NCI-H345 (cell line): Measurements from ENCODE around the gene ATN1.
"Not testable (repeated sequence)": the region's sequence is repeated elsewhere in the genome, so short reads cannot be mapped to it uniquely, and the experiment has no call there.

Source experiments
- DNase-seq: peaks from one replicate; lab custom pipeline; 2025; lab: John Stamatoyannopoulos, UW

ATN1 gene

DNA sequence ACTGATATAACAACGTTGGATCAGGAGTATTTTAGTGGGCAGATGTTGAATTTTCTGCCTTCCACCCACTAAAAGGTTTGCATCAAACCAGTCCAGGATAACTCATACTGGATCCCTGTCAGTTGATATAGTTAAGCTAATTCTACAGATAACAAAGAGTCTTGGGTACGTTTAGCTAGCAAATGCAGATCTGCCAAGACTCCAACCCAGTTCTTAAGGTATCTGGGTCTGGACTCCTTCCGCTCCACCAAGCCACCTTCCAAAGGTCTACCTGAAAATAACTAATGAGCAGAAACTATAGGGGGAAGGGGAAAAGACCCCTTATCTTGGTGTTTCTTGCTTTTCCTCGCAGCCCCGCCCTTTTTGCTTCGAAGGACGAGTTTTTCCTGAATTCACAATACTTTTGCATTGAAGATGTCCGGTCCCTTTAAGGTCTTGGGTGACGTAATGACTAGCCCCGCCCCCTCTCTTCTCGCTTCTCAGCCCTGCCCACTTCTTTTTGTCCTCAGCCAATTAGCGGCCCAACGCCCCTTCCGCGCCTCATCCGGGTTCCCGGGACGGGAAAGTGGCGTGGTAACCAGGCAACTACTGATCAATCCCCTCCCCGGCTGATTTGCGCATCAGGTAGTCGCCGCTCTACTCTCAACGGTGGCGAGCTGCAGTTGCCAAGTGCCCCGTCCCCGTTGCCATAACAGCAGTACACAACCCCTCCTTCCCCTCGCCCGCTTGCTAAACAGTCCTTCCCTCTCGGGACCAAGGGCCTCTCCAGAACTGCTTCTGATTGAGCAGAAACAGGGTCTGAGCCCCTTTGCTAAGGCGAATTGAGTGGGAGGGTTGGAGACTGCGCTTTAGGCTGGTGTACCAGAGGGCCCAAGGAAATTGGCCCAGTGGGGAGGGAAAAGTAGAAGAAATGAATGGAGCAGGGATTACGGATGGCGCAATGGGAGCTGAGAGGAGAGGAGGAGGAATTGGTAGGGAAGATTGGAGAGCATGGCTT is 23.2 kb upstream of the ATN1 start, which contains the start of gene LRRC23:
Gene LRRC23 (plus strand): TSS at position 543 of the 997 bp plus-strand sequence. CDS start 812 bp downstream, outside the sequence.
- DNase-seq = peak; percentile 97

GRCh38 chr12:6905414-6906040 is 22.2 kb upstream of the ATN1 start:
- no peak for DNase-seq

GRCh38 chr12:6908141-6908540 is 19.6 kb upstream of the ATN1 start:
- not testable (repeated sequence) for DNase-seq

DNA sequence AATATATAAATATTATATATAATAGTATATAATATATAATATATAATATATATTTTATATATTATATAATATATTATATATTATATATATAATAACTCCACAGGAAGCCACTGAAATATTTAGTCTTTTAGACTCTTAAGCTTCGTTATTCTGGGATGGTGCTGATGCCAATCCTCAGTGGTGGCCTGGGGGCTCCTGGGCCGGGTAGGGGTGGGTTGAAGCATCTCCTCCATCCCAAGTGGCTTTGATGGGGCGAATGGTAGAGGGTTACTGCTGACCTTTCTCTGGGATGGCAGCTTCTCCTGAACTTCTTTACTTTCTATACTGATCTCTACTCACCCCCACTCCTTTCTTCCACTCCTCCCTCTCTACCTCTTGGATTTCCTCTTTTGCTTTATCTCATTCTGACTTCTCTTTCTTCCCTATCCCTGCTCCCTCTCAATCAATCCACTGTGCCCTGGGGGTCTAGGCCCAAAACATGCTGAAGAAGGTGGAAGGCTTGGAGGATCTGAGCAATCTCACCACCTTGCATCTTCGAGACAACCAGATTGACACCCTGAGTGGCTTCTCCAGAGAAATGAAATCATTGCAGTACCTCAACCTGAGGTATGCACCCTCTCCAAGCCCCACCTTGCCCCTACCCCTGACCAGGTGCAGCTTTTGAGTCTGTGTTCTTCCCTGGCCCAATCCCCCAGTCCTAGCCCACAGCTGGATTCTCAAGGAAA is 18.2 kb upstream of the ATN1 start:
- DNase-seq = no peak

DNA sequence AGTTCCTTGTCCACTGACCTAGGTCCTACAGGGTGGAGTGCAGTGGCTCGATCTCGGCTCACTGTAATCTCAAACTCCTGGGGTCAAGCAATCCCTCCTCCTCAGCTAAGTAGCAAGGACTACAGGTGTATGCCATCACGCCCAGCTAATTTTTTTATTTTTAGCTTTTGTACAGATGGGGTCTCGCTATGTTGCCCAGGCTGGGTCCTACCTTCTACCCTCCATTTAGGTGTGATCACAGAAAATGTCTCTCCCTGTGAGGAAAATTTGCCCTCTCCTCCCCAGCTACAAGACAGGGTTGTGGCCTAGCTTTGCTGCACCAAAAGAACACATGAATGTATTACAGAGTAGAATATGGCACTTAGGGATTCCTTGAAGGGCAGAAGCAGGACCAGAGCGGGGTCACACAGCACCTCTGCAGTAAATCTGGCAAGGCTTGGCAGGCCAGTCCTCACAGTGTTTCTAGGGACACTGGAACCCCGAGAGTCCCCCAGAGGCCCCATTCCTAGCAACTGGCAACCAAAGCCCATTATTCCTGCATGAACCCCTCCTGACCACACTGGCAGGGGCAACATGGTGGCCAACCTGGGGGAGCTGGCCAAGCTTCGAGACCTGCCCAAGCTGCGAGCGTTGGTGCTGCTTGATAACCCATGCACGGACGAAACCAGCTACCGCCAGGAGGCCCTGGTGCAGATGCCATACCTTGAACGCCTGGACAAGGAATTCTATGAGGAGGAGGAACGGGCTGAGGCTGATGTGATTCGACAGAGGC is 15.4 kb upstream of the ATN1 start:
- no peak for DNase-seq

- DNase-seq = peak; percentile 73
These were observed 13.4 kb upstream of the ATN1 start, which contains the start of gene ENO2 for GRCh38 chr12:6914246-6914946. Gene ENO2, plus strand, starts transcription at chr12:6914580. Its CDS starts 1,253 bp downstream, at chr12:6915833.

DNA sequence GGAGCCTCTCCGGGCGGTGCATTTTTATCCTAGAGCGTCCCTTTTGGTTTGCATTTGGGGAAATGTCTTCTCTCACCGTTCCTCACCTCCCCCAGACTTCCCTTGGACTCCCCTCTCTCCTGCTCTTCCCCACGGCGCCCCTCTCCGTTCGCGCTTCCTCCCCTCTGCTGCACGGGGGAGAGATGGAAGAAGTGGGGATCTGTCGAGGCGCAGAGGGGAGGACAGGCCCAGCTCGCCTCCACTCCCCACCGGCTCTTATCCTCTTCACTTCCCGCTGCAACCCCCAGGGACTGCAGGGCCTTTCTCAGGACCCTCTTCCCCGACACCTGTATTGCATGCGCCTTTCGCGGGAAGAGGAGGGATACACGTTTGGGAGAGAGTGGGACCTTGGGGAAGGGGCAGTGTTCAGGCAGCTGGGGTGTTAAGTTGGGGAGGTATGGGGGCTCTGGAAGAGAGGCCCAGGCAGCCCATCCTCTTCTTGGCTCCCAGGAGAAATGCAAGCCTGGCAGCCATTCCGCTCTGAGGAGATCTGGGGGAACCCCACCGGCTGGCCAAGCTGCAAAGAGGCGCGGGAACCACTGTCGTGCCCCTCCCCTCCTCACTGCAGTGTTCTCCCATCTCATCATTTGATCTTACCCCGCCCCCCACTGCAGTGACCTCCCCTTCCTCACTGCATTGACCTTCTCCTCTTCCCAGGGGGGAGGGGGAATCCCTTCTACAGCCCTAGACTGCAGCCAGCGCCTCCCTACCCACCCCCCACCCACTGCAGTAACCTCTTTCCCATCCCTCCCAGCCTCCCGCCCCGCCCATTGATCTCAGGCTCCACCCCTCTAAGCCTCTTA is 12.6 kb upstream of the ATN1 start:
- peak; percentile 56 for DNase-seq

DNA sequence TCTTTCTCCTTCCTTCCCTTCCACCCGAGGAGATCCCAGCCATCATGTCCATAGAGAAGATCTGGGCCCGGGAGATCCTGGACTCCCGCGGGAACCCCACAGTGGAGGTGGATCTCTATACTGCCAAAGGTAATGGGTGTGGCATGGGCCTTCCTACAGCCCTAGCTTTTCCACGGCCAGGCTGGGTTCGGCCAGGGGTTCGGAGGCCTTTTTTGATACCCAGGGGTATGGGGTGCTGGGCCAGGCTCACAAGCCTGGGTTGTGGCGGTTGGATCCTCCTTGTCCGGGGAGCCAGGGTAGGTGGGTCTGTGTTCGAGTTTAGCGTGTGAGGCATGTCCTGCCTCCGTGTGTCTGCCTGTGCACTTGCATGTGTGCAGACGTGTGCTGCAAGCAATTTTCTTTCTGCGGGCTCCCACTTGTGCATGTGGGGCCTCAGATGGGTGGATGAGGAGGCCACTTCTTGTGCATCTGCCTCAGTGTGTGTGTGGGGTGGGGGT is 11.9 kb upstream of the ATN1 start:
- no peak for DNase-seq

GRCh38 chr12:6916426-6917200 is 11.1 kb upstream of the ATN1 start:
- DNase-seq = no peak

- DNase-seq = no peak
These were observed 10.1 kb upstream of the ATN1 start for GRCh38 chr12:6917491-6918231.

DNA sequence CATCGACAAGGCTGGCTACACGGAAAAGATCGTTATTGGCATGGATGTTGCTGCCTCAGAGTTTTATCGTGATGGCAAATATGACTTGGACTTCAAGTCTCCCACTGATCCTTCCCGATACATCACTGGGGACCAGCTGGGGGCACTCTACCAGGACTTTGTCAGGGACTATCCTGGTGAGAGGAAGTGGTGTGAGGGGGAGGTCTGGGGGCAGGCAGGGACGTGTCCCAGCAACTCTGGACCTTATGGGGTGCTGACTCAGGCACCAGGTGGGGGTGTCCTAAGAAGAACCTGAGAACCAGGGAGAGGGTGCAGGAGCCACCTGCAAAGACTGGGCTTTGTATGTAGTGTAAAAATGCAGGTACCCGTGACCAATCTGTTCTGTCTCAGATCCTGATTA is 8.2 kb upstream of the ATN1 start:
- no peak for DNase-seq

GRCh38 chr12:6921539-6921938 is 6.2 kb upstream of the ATN1 start:
- no peak for DNase-seq

DNA sequence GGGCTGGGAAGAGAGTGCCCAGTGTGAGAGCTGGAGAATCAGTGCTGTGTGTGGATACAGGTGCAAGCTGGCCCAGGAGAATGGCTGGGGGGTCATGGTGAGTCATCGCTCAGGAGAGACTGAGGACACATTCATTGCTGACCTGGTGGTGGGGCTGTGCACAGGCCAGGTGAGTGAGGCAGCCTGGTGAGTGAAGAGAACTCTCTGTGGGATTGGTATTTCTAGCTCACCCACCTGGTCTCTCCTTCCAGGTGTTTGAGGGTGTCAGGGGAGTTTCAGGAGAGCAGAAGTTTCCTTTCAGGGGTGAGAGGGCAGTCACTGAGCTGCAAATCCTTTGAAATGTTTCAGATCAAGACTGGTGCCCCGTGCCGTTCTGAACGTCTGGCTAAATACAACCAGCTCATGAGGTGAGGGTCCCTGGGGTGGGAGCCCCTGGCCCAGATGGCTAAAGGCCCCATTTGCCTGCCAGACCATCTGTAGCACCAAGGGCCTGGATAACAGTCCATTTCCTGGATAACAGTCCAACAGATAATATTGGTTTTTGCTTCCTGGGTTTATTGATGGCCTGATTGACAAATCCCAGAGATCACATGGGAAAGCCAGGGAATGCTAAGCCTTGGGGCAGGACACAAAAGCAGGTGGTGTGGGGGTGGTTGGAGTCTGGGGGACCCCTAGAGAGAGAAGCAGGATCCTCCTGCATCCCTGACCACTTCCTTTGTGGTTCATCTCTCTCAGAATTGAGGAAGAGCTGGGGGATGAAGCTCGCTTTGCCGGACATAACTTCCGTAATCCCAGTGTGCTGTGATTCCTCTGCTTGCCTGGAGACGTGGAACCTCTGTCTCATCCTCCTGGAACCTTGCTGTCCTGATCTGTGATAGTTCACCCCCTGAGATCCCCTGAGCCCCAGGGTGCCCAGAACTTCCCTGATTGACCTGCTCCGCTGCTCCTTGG is 5.5 kb upstream of the ATN1 start:
- no peak for DNase-seq

GRCh38 chr12:6923003-6923732 is 4.6 kb upstream of the ATN1 start:
- DNase-seq = no peak

GRCh38 chr12:6923851-6924250 is 3.9 kb upstream of the ATN1 start:
- DNase-seq = no peak

- no peak for DNase-seq
These were observed 2.6 kb upstream of the ATN1 start for GRCh38 chr12:6925239-6925539.
